HG02970 (cell line): ENCODE results near the gene P2RX4.
"Not testable (repeated sequence)": the region's sequence is repeated elsewhere in the genome, so short reads cannot be mapped to it uniquely, and the experiment has no call there.

ENCODE experiments used
- ATAC-seq: cut with Tn5 transposase; IDR thresholded peaks from one replicate; pipeline ENCODE4 v1.9.1; 2021; ENCODE audit warnings: mild to moderate bottlenecking, moderate library complexity, moderate number of reproducible peaks; ENCODE audit not compliant: unreplicated experiment, low FRiP score

The P2RX4 gene

DNA sequence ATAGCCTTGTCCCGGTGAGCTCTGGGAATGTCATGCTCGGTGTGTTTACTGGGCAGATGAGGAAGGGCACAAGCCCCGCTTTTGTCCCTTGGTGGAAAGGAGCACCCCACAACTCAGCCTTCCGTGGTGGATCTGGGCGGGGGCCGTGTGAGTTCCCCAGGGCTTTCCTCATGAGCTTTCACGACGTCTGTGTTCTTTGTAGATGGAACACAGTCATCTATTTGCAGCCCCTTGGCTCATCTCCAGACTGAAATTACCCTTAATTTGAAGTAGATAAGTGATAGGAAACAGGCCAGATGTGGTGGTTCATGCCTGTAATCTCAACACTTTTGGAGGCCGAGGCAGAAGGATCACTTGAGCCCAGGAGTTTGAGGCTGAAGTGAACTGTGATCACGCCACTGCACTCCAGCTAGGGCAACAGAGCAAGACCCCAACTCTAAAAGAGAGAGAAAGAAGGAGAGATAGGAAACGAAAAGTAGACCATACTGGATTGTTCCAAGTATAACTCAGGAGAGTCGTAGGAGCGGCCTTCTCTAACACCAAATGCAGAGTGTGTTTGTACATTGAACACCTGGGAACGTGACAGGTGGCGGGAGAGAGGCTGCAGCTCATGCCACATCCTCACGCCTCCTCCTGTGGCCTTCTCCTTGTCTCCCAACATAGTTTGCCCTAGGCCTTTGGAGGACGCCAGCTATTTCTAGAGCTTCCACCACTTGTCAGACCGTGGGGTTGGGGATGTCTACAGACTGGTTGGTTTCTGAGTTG lies 8.8 kb downstream of the P2RX4 start:
- ATAC-seq = no peak

DNA sequence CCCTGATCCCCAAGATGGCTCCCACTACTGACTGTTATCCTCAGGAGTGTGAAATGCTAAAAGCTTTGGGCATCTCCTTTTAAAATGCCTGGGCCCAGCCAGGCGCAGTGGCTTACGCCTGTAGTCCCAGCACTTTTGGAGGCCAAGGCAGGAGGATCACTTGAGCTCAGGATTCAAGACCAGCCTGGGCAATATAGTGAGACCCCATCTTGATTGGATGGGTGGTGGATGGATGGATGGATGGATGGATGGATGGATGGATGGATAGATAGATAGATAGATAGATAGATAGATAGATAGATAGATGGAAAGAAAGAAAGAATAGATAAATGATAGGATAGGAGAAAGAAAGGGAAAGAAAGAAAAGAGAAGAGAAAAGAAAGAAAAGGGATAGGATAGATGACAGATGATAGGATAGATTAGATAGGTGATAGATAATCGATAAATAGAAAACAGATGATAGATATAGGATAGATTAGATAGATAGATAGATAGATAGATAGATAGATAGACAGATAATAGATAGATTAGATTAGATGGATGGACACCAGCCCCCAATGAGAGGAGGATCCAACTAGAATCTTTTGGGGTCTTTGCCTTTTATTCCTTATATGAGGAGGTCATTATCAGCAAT lies 9.5 kb downstream of the P2RX4 start:
- no peak for ATAC-seq

DNA sequence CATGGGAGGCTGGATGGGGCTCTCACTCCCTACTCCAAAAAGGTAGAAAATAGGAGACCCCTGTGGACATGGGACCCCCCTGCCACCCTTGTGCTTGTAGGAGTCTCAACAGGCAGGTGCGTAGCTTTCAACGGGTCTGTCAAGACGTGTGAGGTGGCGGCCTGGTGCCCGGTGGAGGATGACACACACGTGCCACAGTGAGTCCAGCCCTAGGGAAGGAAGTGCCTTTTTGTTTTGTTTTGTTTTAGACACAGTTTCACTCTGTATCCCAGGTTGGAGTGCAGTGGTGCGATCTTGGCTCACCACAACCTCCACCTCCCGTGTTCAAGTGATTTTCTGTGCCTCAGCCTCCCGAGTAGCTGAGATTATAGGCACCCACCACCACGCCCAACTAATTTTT lies 12.9 kb downstream of the P2RX4 start:
- no peak for ATAC-seq

DNA sequence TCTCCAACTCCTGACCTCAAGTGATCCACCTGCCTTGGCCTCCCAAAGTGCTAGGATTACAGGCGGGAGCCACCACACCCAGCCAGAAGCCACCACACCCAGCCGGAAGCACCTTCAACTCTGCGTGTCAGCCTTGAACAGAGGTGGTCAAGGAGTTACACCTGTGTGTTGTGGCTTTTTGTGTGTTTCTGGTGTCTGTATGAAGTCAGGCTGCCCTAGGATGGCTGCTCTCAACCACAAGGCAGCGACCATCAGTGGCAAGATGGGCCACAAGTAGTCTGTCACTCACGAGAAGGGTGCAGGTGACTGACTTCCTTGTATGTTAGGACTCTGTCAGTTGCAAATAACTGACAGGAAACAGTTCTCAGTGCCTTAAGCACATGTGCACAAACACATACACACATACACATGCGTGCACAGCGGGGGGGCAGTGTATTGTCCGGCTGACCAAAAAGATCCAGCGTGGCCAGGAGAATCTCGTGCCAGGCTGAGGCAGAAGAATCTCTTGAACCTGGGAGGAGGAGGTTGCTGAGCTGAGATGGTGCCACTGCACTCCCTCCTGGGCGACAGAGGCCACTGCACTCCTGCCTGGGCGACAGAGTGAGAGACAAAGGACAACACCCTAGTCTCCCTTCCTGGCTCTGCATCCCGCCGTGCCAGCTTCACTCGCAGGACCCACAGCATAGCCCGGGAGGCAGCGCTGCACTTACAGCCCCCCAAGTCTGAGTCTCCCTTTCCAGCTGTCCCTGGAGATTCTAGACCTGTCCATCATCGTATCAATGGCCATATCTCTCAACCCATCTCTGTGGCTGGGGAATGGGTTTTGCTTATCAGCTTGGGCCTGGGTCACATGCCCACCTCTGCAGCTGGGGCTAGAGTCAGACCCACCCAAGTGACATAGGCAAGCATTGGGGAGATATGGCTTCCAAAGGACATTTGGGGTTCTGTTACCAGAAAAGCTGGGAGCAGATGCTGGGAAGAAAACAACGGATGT lies 13.7 kb downstream of the P2RX4 start:
- ATAC-seq = no peak

DNA sequence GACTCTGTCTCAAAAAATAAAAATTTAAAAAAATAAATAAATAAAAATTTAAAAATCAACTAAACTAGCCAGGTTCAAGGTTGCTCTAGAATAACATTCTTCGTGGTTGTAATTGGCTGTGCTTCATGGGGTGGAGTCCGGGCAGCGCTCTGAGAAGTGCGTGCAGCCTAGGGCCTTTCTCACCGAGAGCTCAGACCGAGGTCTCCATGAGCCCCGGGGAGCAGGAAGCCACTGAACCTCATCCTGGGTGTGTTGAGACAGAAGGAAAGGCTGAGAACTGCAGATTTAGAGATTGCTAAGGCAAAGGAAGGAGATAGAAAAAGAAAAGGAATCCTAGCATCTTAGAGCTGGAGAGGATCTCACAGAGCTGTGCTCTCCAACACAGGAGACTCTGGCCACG lies 14.7 kb downstream of the P2RX4 start:
- ATAC-seq = no peak

DNA sequence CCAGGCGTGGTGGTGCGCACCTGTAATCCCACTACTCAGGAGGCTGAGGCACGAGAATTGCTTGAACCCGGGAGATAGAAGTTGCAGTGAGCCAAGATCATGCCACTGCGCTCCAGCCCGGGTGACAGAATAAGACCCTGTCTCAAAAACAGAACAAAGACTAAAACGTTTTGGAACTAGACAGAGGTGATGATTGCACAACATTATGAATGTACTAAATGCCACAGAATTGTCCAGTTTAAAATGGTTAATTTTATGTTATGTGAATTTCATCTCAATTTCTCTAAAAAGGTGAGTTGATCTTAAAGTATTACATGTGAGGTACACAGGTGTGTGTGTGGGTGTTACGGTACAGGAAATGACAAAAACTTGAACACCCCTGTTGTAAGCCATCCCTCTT lies 16.5 kb downstream of the P2RX4 start:
- no peak for ATAC-seq

DNA sequence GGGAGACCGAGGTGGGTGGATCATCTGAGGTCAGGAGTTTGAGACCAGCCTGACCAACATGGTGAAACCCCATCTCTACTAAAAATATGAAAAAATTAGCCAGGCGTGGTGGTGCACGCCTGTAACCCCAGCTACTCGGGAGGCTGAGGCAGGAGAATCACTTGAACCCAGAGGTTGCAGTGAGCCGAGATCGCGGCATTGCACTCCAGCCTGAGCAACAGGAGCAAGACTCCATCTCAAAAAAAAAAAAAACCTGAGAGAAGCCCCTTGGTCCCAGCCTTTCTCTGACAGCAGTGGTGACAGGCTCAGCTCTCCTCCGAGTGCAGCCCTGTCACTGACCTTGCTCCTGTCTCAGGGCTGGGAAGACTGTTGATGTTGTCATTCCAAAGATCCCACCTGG lies 16.9 kb downstream of the P2RX4 start:
- ATAC-seq = not testable (repeated sequence)

DNA sequence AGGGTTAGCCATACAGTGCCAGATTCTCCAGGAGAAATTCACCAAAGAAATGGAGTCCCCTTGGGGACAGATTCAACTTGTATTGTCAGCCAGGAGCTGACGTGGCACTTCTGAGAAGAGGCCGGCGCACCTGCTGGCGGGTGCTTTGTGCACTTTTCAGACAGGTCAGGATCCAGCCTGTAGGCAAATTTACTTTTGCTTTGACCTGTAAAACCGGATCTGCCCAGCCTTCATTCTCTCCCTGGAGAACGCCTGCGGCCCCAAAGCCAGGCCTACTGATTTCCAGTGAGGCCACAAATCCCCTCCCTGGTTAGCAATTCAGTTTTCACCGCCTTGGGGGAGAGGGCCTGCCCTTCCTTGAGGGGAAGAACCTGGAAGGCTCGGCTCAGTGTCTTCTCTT lies 17.4 kb downstream of the P2RX4 start:
- no peak for ATAC-seq

DNA sequence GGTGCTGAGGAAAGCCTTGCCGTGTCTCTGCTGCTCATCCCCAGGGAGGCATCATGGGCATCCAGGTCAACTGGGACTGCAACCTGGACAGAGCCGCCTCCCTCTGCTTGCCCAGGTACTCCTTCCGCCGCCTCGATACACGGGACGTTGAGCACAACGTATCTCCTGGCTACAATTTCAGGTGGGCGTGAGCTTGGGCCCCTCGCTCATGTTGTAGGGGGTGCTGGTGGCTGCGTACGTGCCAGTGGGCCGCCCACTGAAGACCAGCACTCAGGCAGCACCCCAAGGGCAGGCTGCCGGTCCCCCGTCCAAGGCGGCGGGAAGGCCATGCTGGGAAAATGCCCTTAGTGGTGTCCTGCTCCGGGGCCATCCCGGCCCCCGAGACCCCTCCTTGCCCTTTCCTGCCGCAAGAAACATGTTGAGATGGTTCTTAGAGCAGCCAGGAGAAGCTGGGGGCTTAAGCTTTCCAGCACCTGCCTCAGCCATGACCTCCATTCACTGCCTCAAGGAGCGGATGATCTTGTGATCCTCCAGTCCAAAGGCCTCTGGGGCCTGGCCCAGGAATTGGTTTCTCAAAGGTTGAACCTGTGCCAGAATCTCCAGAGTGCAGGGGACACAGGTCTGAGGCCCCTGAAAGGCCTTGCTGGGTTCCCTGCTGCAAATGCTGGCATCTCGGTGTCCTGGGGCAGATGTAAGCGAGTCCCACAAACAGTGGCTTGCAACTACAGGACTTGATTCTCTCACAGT lies 19.2 kb downstream of the P2RX4 start:
- no peak for ATAC-seq

DNA sequence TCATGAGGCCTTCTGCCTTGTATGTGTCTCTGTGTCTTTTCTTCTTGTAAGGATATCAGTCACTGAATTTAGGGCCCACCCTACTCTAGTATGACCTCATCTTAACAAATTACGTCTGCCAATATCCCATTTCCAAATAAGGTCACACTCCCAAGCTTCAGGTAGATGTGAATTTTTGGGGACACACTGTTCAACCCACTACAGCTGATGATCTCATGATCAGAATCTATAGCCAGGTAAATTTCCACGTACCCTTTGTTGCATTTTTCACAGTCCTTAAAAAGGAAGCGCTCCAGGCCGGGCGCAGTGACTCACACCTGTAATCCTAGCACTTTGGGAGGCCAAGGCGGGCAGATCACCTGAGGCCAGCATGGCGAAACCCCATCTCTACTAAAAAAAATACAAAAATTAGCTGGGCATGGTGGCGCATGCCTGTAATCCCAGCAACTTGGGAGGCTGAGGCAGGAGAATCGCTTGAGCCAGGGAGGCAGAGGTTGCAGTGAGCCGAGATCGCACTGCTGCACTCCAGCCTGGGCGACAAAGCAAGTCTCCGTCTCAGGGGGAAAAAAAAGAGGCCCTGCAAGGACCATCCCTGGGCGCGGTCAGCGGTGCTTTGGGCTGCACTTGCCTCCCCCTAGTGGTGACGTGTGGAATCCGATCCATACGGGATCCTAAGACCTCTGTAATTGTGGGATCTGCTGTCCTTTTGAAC lies 20.1 kb downstream of the P2RX4 start:
- not testable (repeated sequence) for ATAC-seq

DNA sequence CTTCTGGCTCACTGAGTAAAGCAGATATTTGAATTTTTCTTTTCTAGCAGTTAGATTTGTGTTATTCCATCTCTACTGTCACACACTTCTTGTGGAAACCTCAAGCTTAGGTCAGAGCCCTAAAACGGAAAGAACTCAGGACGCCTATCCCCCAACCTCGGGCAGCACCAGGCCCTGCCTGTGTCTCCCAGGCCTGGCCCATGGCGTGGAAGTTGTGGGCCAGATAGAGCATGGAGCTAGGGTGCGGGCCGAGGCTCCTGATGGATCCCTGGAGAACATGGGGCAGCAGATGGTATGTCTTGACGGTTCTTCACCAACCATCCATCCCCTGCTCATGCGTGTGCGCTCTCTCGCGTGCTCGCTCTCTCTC lies 20.6 kb downstream of the P2RX4 start:
- no peak for ATAC-seq

DNA sequence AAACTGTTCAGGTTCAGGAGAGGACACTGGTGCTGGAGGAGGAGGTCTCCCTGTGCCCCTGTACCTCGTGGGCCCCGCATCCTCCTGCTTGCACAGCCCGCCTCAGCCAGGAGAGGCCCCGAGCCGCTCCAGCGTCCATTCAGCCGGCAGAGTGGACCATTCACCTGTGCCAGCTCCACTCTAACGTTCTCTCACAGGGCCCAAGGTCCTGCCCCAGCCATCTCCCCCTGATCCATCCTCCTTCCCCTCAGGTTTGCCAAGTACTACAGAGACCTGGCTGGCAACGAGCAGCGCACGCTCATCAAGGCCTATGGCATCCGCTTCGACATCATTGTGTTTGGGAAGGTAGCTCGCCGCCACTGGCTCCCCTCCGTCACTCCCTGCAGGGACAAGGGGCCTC lies 22.2 kb downstream of the P2RX4 start:
- ATAC-seq = no peak

DNA sequence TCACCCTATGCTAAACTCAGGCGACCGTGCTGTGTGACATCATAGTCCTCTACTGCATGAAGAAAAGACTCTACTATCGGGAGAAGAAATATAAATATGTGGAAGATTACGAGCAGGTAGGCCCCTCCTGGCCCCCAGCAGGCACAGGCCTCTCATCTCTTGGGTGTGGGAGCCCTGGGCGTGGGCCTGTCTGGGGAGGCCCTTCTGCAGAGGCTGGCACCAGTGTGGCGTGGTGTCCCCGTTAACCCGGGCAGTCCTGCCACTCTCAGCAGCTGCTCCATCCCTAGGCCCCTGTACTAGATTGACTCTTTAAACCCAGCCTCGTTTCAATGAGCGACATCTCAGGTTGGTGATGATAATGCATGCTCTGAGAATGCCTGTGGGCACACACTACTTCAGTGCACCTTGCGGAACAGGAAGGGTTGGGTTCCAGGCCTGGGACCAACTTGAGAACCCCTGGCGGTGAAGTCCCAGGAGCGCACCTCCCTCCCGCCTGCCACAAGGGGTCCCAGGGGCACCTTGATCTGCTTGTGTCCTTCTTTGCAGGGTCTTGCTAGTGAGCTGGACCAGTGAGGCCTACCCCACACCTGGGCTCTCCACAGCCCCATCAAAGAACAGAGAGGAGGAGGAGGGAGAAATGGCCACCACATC lies 23.2 kb downstream of the P2RX4 start:
- ATAC-seq = no peak

DNA sequence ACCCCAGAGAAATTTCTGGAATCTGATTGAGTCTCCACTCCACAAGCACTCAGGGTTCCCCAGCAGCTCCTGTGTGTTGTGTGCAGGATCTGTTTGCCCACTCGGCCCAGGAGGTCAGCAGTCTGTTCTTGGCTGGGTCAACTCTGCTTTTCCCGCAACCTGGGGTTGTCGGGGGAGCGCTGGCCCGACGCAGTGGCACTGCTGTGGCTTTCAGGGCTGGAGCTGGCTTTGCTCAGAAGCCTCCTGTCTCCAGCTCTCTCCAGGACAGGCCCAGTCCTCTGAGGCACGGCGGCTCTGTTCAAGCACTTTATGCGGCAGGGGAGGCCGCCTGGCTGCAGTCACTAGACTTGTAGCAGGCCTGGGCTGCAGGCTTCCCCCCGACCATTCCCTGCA lies 23.7 kb downstream of the P2RX4 start:
- no peak for ATAC-seq

DNA sequence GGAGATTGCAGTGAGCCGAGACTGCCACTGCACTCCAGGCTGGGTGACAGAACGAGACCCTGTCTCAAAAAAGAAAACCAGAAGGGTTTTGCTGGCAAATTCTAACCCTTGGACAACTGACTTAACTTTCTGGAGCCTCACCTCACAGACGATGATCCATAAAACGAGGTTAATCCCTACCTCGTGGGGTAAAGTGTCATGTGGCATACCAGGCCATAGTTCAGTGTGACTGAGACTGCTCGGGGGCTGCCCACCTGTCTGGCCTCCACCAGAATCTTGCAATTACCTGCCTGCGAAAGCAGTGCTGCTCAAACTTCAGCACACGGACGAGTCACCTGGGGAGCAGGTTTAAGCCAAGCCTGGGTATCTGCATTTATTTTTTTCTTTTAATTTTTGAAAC lies 26.8 kb downstream of the P2RX4 start:
- no peak for ATAC-seq

DNA sequence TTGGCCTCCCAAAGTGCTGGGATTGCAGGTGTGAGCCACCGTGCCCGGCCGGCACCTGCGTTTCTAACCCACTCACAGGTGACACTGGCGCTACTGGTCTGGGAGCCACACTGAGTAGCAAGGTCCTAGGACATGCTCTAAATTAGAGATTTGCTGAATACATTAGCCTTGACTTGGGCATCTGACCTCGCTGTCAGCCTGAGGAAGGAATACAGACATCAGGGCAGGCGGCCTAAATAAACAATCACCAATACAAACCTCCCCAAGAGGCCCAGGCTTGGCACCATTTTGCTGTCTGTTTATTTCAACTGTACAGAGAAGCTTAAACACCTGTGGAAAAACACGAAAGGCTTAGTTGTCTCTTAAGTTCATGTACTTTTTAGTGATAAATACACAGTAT lies 27.5 kb downstream of the P2RX4 start:
- ATAC-seq = no peak

DNA sequence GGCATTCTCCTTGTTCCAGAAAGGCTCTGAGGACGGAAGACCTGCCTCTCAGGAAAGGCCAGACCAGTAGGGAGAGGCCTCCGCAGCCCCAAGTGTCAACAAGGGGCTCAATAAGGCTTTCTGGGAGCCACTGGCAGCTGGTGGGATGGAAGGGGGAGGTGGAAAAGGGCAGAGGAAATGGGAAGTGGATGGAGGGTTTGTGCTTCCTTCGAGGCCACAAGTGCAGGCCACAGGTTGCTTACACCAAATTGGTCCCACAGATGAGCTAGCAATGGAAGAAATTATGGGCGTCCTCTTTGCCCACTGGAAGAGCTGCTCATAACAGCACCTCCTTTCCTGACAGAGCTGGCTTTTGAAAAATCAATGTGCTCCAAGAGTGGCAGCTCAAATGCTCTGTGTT lies 28.2 kb downstream of the P2RX4 start:
- ATAC-seq = no peak

DNA sequence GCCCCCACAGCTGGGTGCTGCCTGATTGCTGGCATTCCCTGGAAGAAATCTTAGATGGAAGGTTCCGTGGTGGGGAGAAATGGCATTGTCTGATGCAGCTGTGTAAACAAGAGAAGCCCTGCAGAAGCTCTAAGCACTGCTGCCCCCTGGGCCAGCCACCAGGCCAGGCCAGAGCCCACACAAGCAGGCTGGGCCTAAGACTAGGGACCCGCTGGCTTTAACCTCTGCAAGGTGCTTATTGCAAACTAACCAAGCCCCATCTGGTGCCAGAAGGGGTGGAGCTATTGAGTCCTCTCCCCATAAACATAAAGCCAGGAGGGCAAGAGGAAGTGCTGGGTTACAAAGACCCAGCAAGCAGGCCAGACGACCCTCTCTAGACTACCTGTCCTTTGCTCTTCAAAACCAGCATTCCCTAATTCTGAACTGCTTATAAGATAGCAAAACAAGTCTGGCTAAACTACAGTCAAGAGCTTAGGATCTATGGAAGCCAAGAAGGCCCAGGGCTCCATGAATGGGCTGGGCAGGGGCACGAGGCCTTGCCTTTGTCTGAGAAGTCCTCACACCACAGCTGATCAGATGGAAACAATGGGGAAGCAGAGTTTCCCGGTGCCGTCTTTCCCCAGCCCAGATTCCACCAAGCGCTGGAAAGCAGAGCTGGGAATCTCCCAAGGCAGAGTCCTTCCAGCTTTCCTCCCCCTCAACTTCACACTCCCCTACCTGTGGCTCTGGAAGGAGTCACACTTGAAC lies 28.8 kb downstream of the P2RX4 start:
- ATAC-seq = no peak
